CD4-positive, alpha-beta T cell treated with Interleukin-2 at 100 ng/mL for 4 hours (primary cell): ENCODE measurements around the gene CWC25.
A peak's percentile ranks its signal among the peaks of the same experiment; 100 is the strongest.
"Not testable (repeated sequence)": the region's sequence is repeated elsewhere in the genome, so short reads cannot be mapped to it uniquely, and the experiment has no call there.

Source experiments
- DNase-seq: peaks from one replicate; pipeline ENCODE4 v3.0.0-alpha.2; 2020; ENCODE audit warnings: low spot score

CWC25 gene

GRCh38 chr17:38852771-38853291 lies 27.7 kb upstream of the CWC25 start:
- DNase-seq: peak; percentile 26

DNA sequence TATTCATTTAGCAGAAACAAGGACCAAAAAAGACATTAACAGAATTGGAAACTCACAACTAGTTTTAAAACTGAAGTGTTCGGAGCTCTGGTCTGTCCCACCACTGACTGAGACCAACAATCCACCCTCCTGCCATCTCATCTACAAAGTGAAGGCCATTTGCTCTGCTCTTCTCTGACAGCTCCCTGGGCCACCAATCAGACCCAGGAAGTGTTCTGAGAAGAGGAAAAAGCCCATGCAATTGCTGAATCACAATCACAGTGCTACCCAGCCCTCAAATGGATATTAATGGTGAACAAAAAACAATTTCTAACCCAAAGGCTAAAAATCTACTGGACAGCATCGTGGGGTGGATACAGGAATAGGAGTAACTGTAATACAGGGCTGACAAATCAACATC lies 26.3 kb upstream of the CWC25 start:
- DNase-seq: no peak

- DNase-seq: no peak
Observed at GRCh38 chr17:38850374-38850773, 25.3 kb upstream of the CWC25 start.

DNA sequence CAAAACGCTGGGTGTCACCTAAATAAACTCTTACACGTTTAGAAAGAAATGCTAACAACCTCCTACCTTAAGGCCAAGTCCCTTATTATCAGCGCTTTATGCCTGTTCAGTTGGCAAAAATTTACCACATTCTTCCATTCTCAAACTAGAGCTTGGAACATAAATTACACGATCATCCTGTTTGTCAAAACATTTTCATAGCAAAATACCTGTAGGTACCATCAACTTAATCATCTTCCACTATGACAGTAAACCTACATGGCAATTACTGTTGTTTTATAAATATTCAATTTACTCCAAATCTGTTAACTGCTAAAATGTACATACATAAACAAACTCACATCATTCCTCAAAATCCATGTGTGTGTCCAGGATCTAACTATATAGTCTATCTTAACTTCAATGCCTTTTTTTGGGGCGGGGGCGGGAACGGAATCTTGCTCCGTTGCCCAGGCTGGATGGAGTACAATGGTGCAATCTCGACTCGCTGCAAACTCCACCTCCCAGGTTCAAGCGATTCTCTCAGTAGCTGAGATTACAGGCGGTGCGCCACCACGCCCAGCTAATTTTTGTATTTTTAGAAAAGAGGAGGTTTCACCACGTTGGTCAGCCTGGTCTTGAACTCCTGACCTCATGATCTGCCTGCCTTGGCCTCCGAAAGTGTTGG lies 24.0 kb upstream of the CWC25 start:
- no peak for DNase-seq

- DNase-seq: no peak
Observed at GRCh38 chr17:38848557-38848891, 23.4 kb upstream of the CWC25 start.

GRCh38 chr17:38844261-38844757 lies 19.2 kb upstream of the CWC25 start:
- DNase-seq: no peak

DNA sequence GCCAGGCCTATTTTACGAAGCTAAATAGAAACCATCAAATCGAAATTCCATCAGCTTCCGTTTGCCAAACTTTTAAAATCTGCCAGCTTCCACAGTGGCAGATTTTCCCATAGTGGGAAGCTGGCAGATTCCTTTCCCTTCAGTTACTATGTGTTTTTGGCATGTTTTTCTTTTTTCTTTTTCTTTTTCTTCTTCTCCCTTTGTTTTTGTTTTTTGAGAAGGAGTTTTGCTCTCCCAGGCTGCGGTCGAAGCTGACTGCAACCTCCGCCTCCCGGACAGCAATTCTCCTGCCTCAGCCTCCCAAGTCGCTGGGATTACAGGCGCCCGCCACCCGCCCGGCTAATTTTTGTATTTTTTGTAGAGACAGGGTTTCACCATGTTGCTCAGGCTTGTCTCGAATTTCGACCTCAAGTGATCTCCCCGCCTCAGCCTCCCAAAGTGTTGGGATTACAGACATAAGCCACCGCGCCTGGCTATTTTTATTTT lies 684 bp upstream of the CWC25 start:
- DNase-seq: no peak

- DNase-seq: peak; percentile 18
Observed at GRCh38 chr17:38815576-38816193, 9.4 kb downstream of the CWC25 start.

GRCh38 chr17:38809828-38810227 lies 15.3 kb downstream of the CWC25 start:
- no peak for DNase-seq

- no peak for DNase-seq
Observed at GRCh38 chr17:38800237-38800760, 24.8 kb downstream of the CWC25 start.

DNA sequence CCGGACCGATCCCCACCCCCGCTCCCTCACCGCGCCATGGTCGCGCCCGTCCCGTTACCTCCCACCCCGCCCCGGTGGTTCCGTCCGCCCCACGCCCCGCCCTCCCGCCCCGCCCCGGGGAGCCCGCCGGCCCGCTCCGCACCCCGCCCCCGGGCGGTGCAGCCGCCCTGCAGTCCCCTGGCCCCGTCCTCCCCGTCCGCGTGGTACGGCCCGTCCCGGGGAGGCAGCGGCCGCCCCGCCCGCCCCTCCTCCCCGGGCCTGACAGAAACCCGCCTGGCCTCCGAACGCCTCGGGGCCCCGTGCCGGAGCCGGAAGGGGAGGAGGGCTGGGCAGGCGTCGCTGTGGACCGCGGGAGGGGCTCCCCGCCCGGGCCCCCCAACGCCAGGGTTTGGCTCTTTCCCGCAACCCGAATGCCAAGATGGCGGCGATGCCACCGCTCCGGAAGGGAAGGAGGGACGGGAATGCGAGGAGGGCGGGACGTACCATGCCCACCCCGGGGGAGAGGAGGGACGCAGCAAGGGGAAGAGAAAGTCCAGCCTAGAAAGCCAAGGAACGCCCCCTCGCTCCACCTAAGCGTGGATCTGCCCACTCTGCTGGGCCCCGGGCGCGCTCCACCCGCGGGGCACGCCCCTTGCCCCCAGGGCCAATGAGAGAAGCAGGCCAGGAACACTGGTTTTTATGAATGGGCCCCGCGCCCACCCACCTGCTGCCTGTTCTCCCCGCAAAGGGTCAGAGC lies 25.5 kb downstream of the CWC25 start, which contains the start of gene PIP4K2B:
Gene PIP4K2B (minus strand): TSS at position 56 of the 736 bp plus-strand sequence. CDS start 132 bp downstream, outside the sequence.
- DNase-seq: peak; percentile 91

GRCh38 chr17:38798614-38799500 lies 26.3 kb downstream of the CWC25 start:
- peak; percentile 53 for DNase-seq

DNA sequence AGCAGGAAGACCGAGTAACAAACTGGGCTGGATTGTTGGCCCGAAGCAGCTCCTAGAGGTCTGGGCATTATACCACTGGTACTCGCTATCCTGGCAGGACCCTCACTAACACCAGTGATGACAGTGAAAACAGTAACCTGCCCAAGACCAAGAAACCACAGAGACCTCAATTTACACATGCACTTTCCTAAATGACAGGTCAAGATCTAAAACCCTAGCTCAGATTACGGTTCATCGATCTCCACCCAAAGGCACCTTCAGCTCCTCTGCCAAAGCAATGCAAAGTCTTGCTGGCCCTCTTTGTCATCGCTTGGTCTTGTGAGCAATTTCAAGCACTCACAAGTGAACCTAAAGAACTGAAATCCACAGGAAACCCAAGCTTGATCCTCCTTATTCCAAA lies 27.3 kb downstream of the CWC25 start:
- DNase-seq: no peak

DNA sequence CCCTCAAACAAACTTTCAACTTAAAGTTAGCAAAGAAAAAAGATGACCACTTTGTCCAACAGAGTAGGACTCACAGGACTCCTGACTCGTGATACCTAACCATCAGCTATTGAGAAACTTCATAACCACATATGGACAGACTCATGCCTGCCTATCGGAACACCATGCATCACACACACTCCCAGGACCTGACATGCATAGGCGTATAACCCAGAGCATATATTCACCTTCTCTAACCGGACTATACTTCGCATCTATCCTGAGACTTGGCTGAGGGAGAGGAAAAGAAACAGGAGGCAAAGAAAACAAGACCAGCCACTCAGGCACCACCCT lies 28.0 kb downstream of the CWC25 start:
- DNase-seq: no peak

- no peak for DNase-seq
Observed at GRCh38 chr17:38796451-38797157, 28.5 kb downstream of the CWC25 start.

- no peak for DNase-seq
Observed at GRCh38 chr17:38794221-38794620, 30.9 kb downstream of the CWC25 start.

GRCh38 chr17:38791162-38791561 lies 34.0 kb downstream of the CWC25 start:
- DNase-seq: no peak

DNA sequence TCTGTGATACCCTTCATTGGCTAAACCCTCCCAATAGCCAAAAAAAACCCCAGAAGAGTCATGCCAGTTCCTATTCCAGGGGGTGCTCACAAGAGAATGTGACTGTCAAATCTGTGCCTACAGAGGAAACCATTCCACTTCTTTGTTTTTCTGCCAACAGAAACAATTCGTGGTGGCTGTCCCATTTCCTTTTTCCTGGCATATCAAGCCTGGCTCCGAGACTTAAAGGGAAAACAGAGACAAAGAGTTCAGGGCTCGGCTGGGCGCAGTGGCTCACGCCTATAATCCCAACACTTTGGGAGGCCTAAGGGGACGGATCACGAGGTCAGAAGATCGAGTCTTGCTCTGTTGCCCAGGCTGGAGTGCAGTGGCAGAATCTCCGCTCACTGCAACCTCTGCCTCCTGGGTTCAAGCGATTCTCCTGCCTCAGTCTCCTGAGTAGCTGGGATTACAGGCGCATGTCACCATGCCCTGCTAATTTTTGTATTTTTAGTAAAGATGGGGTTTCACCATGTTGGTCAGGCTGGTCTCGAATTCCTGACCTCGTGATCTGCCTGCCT lies 34.9 kb downstream of the CWC25 start:
- not testable (repeated sequence) for DNase-seq

GRCh38 chr17:38789185-38789584 lies 35.9 kb downstream of the CWC25 start:
- DNase-seq: no peak

- not testable (repeated sequence) for DNase-seq
Observed at GRCh38 chr17:38787999-38788398, 37.1 kb downstream of the CWC25 start.

DNA sequence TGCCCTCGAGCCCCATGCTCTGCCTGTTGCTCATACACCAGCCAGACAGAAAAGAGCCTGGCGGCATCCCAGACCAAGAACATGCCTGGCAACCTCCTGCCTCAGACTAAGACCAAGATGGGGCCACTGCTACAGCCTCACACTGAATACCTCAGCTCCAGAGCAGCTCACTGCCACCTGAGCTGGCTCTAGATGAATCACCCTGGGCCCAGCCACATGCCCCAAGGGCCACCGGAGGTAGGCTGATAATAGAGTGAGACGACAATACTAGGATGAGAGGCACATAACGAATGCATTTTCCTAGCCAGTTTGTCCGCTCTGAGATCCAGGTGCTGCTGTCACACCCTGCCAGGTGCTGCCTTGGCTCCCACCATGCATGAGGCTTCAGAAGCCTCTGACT lies 38.7 kb downstream of the CWC25 start:
- DNase-seq: no peak
